GM18526 (cell line): Measurements from ENCODE around the gene COL8A1.

Experiments
- POLR2A ChIP-seq: IDR thresholded peaks from 3 replicates; pipeline ENCODE4 v1.6.1; 2011; ENCODE audit not compliant: insufficient read length; ENCODE audit errors: extremely low read depth

The COL8A1 gene

GRCh38 chr3:99776516-99777209 lies 138.3 kb downstream of the COL8A1 start:
- no peak for TF ChIP-seq POLR2A

GRCh38 chr3:99777210-99777549 lies 138.8 kb downstream of the COL8A1 start:
- TF ChIP-seq POLR2A, result no peak

- TF ChIP-seq POLR2A, result no peak
Measured at GRCh38 chr3:99777708-99778107, 139.3 kb downstream of the COL8A1 start.

- TF ChIP-seq POLR2A, result no peak
Measured at GRCh38 chr3:99780749-99781148, 142.4 kb downstream of the COL8A1 start.

- TF ChIP-seq POLR2A, result no peak
Measured at GRCh38 chr3:99781761-99782160, 143.4 kb downstream of the COL8A1 start.

GRCh38 chr3:99783011-99783573 lies 144.7 kb downstream of the COL8A1 start:
- no peak for TF ChIP-seq POLR2A

GRCh38 chr3:99789011-99789721 lies 150.8 kb downstream of the COL8A1 start:
- TF ChIP-seq POLR2A, result no peak

GRCh38 chr3:99794485-99794884 lies 156.1 kb downstream of the COL8A1 start:
- TF ChIP-seq POLR2A, result no peak

GRCh38 chr3:99795573-99795972 lies 157.2 kb downstream of the COL8A1 start:
- no peak for TF ChIP-seq POLR2A

- no peak for TF ChIP-seq POLR2A
Measured at GRCh38 chr3:99799422-99799821, 161.0 kb downstream of the COL8A1 start.

- no peak for TF ChIP-seq POLR2A
Measured at GRCh38 chr3:99803297-99803696, 164.9 kb downstream of the COL8A1 start.

- TF ChIP-seq POLR2A, result no peak
Measured at GRCh38 chr3:99805160-99805559, 166.8 kb downstream of the COL8A1 start.

GRCh38 chr3:99808163-99808794 lies 169.9 kb downstream of the COL8A1 start:
- no peak for TF ChIP-seq POLR2A

- no peak for TF ChIP-seq POLR2A
Measured at GRCh38 chr3:99809565-99809964, 171.2 kb downstream of the COL8A1 start.

- no peak for TF ChIP-seq POLR2A
Measured at GRCh38 chr3:99810403-99810802, 172.0 kb downstream of the COL8A1 start.

- TF ChIP-seq POLR2A, result no peak
Measured at GRCh38 chr3:99817047-99817436, 178.6 kb downstream of the COL8A1 start.

- peak; percentile 69 for TF ChIP-seq POLR2A
Measured at GRCh38 chr3:99817437-99818240, 179.2 kb downstream of the COL8A1 start, which contains the start of gene CMSS1. Gene CMSS1 (plus strand): TSS chr3:99817862.
